ENCODE measurements around the gene BSG. TPM values are rescaled to one million over a fixed set of nuclear protein-coding genes. Genes with fewer than 3 reads are reported as not detected.

Gene BSG
- total and polyA plus RNA-seq, 12 donors, result 829 to 5,252 (median 1,705) TPM

GRCh38 chr19:525857-526419 lies 46.5 kb upstream of the BSG start:
- no peak for TF ChIP-seq CTCF (IDR thresholded peaks at IDR 0.05)
- no peak for ATAC-seq
- peaks cover 0 to 9% (median 0%) of the 10 kb centered on the region in 11 donors for H3K9me3 ChIP-seq
- H3K27ac ChIP-seq, result no peak overlapping the region
- peaks cover 0 to 3% (median 0%) of the 10 kb centered on the region in 9 donors for H3K36me3 ChIP-seq
- peaks cover 0 to 11% (median 0%) of the 10 kb centered on the region in 7 donors for H3K27me3 ChIP-seq
- no peak for DNase-seq
- peaks cover 0 to 7% (median 5%) of the 10 kb centered on the region in 9 donors for H3K4me1 ChIP-seq
- H3K4me3 ChIP-seq, result no peak overlapping the region
- intact Hi-C loops (cut with DNase I), result no loop called here
- WGBS, 2 donors, result 37 to 44% methylated on average over 13 of the region's 13 CpGs

GRCh38 chr19:530134-531008 lies 42.0 kb upstream of the BSG start:
- 68 to 71% methylated on average over 38 of the region's 38 CpGs for WGBS, 2 donors
- intact Hi-C loops (cut with DNase I), result loop anchor here in 3 of 10 donors (2.0 to 10.0 kb wide), 4 partner anchors 24 to 104 kb away; partner anchors contain the start of genes POLRMT (in 2 of the 3), BSG (in 1 of the 3), FGF22 (in 1 of the 3) and TPGS1 (in 1 of the 3)
- Histone ChIP-seq H3K4me3 (peak overlapping the region; percentile 76 to 100 (median 93)), H3K9me3 (no peaks in the 10 kb centered on the region), H3K4me1 (peaks cover 14 to 34% (median 30%) of the 10 kb centered on the region in 9 donors), H3K27me3 (peaks cover 0 to 11% (median 0%) of the 10 kb centered on the region in 7 donors), H3K36me3 (peaks cover 0 to 4% (median 0%) of the 10 kb centered on the region in 9 donors), H3K27ac (peak overlapping the region; percentile 81 to 100 (median 98))
- no peak for TF ChIP-seq CTCF (IDR thresholded peaks at IDR 0.05)
- no peak for DNase-seq
- peak in 2 of 8 donors; percentile 0 to 1 for ATAC-seq

GRCh38 chr19:531009-531752 lies 41.2 kb upstream of the BSG start:
- peak; percentile 46 to 89 (median 74) for ATAC-seq
- H3K9me3 ChIP-seq, result no peaks in the 10 kb centered on the region

More at GRCh38 chr19:531009-531752, 41.2 kb upstream of the BSG start:
- peak; percentile 78 to 89 for DNase-seq
- peak in 2 of 9 donors; percentile 9 to 25 for TF ChIP-seq CTCF (IDR thresholded peaks at IDR 0.05)
- intact Hi-C loops (cut with DNase I), result loop anchor here in 3 of 10 donors (2.0 to 10.0 kb wide), 4 partner anchors 24 to 104 kb away; partner anchors contain the start of genes POLRMT (in 2 of the 3), BSG (in 1 of the 3), FGF22 (in 1 of the 3) and TPGS1 (in 1 of the 3)
- WGBS, 2 donors, result 0% methylated on average over 65 to 98 of the region's 103 CpGs
- Histone ChIP-seq H3K27me3 (peaks cover 0 to 8% (median 0%) of the 10 kb centered on the region in 7 donors), H3K36me3 (peaks cover 0 to 12% (median 7%) of the 10 kb centered on the region in 9 donors), H3K4me3 (peak overlapping the region; percentile 76 to 100 (median 93)), H3K4me1 (peaks cover 16 to 39% (median 35%) of the 10 kb centered on the region in 9 donors), H3K27ac (peak overlapping the region; percentile 95 to 100 (median 98))

All from heart right ventricle (tissue), 16 donors.